Activated CD4-positive, alpha-beta T cell treated with anti-CD3 and anti-CD28 coated beads, Interleukin-2, amount 10 ng/mL, durations not matched to agents 7 days and 5 days (primary cell): Measurements from ENCODE around the gene FBXO45. TPM values are rescaled to one million over a fixed set of nuclear protein-coding genes. Genes with fewer than 3 reads are reported as not detected.
A peak's percentile ranks its signal among the peaks of the same experiment; 100 is the strongest.
"Not testable (repeated sequence)": the region's sequence is repeated elsewhere in the genome, so short reads cannot be mapped to it uniquely, and the experiment has no call there.

Experiments
- CTCF ChIA-PET: fragments of 350-600 bp; sonication (Branson Sonifier 250); formaldehyde crosslinking; loops from one replicate; lab custom pipeline; 2021; ENCODE audit warnings: antibody characterized with exemption; lab: Charles Lee
- POLR2A ChIA-PET: fragments of 350-600 bp; sonication (Branson Sonifier 250); formaldehyde crosslinking; loops from one replicate; lab custom pipeline; 2021; ENCODE audit warnings: antibody characterized with exemption; lab: Charles Lee
- DNase-seq: peaks from one replicate; pipeline ENCODE4 v3.0.0-alpha.2; 2020
- H3K27ac Mint-ChIP-seq: one replicate; pipeline ENCODE4 v1.8.0; 2021; ENCODE audit warnings: mild to moderate bottlenecking, moderate library complexity, mixed read lengths
- H3K27me3 Mint-ChIP-seq: one replicate; pipeline ENCODE4 v1.8.0; 2021; ENCODE audit warnings: mixed read lengths
- H3K36me3 Mint-ChIP-seq: one replicate; pipeline ENCODE4 v1.8.0; 2021; ENCODE audit warnings: low read depth, mixed read lengths
- H3K4me1 Mint-ChIP-seq: one replicate; pipeline ENCODE4 v1.8.0; 2021; ENCODE audit warnings: mixed read lengths
- H3K4me3 Mint-ChIP-seq: one replicate; pipeline ENCODE4 v1.8.0; 2021; ENCODE audit warnings: mild to moderate bottlenecking, moderate library complexity, mixed read lengths
- H3K9me3 Mint-ChIP-seq: one replicate; pipeline ENCODE4 v1.8.0; 2021; ENCODE audit warnings: mixed read lengths
- total RNA-seq, 2 experiments: library from RNA; stranded (reverse); gene quantifications; one replicate each; pipeline ENCODE4 v1.2.3, GENCODE V29; 2021

Gene FBXO45, protein sequence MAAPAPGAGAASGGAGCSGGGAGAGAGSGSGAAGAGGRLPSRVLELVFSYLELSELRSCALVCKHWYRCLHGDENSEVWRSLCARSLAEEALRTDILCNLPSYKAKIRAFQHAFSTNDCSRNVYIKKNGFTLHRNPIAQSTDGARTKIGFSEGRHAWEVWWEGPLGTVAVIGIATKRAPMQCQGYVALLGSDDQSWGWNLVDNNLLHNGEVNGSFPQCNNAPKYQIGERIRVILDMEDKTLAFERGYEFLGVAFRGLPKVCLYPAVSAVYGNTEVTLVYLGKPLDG
- total RNA-seq: 10 to 100 TPM; 14.9 to 15.0 TPM

- ChIA-PET POLR2A (interaction anchor here (0.9 kb wide), 1 partner anchor 67 kb away, joined by 4 read pairs; no protein-coding TSS in a partner anchor), CTCF (interaction anchor here (0.6 to 2.1 kb wide), 11 partner anchors 10 to 114 kb away, joined by 3 to 7 read pairs (median 3); no protein-coding TSS in a partner anchor)
- Mint-ChIP-seq H3K36me3 (peaks cover 25% of the 10 kb centered on the region), H3K4me3 (peak within 1 kb of the TSS; percentile 96), H3K27ac (peak within 1 kb of the TSS; percentile 98), H3K9me3 (no peaks in the 10 kb centered on the region), H3K4me1 (peaks cover 53% of the 10 kb centered on the region), H3K27me3 (no peaks in the 10 kb centered on the region)
- DNase-seq: peak; percentile 96
These were observed at the start of gene FBXO45, which contains the start of gene WDR53 for GRCh38 chr3:196568246-196569002. TSS of gene FBXO45 (plus strand) at chr3:196568660. CDS start at chr3:196568985, 325 bp downstream. TSS of gene WDR53 (minus strand) at chr3:196568554. CDS start at chr3:196561475, 7,079 bp downstream.

DNA sequence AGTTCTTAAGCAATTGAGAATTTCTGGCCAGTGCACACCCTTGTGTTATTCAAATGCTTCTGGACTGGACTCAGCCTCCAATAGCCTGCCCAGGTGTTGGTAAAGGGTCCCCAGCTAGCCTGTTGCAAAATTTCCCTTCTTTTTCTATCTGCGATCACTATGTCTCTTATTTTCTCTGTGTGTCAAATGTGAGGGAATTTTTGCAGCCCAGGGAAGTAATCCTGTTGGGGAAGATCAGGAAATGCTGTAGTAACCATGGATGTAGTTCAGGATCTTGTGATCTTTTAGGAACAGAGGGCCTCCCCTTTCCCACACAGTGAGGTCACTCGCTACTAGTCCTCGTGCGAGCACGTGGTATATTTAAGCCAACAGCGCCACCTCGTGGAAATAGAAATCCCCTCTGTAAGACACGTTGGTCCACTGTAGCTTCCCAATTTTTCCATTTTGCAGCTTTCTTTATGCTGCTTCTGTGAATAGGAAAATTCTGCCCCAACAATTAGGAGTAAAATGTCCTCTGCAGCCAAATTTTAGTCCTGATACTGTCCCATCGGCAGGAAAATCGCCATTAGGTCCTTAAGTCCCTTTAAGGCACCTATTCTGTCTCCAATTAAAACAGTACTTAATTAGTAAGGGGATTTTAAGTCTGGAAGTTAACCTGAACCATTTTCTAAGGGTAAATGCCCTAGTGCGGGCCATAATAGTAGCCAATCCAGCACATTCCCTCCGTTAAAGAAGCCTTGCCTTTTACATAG is 49.3 kb upstream of the FBXO45 start:
- ChIA-PET CTCF (interaction anchor here (0.6 to 5.4 kb wide), 5 partner anchors 9 to 766 kb away, joined by 3 to 19 read pairs (median 3); no protein-coding TSS in a partner anchor), POLR2A (interaction anchor here (0.6 to 0.7 kb wide), 2 partner anchors 113 to 251 kb away, joined by 5 to 12 read pairs; no protein-coding TSS in a partner anchor)
- peak; percentile 73 for DNase-seq
- no peak overlapping the region for H3K27ac Mint-ChIP-seq
- H3K4me3 Mint-ChIP-seq: no peak overlapping the region
- peaks cover 3% of the 10 kb centered on the region for H3K27me3 Mint-ChIP-seq
- no peaks in the 10 kb centered on the region for H3K4me1 Mint-ChIP-seq
- H3K36me3 Mint-ChIP-seq: peaks cover 5% of the 10 kb centered on the region
- peaks cover 43% of the 10 kb centered on the region for H3K9me3 Mint-ChIP-seq

DNA sequence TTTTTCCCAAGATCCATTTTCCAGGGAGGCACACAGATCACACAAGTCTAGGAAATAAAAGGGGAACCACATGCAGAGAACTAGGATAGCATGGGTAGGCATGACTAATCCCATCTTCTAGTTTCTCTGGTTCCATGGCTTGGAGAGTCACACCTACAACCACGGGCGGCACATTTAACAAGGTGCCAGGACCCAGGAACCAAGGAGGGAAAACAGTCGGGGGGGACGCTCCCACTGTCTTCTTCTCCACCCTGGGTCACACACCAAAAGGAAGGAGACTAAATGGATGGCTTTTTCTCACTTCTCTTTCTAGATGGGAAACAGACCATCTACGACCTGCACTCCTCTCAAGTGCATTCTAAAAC is 48.8 kb upstream of the FBXO45 start:
- ChIA-PET POLR2A (interaction anchor here (0.6 to 0.7 kb wide), 2 partner anchors 112 to 252 kb away, joined by 5 to 12 read pairs; no protein-coding TSS in a partner anchor), CTCF (interaction anchor here (0.9 to 5.4 kb wide), 2 partner anchors 9 kb away, joined by 5 to 19 read pairs; no protein-coding TSS in a partner anchor)
- Mint-ChIP-seq H3K27ac (no peak overlapping the region), H3K27me3 (peaks cover 3% of the 10 kb centered on the region), H3K4me1 (no peaks in the 10 kb centered on the region), H3K9me3 (peaks cover 39% of the 10 kb centered on the region), H3K36me3 (peaks cover 5% of the 10 kb centered on the region), H3K4me3 (no peak overlapping the region)
- no peak for DNase-seq

DNA sequence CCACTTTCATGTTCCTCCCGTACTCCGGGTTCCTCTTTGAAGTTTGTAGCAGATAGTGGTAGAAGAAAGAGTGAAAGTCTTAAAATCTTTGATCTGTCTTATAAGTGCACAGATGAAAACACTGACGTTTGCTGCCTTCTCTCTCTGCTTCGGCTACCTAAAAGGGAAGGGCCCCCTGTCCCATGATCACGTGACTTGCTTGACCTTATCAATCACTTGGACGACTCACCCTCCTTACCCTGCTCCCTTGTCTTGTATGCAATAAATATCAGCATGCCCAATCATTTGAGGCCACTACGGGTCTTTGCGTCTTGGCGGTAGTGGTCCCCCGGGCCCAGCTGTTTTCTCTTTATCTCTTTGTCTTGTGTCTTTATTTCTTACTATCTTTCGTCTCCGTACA is 47.2 kb upstream of the FBXO45 start:
- H3K36me3 Mint-ChIP-seq, H3K27ac Mint-ChIP-seq, DNase-seq, H3K4me1 Mint-ChIP-seq, H3K4me3 Mint-ChIP-seq, POLR2A ChIA-PET, H3K27me3 Mint-ChIP-seq: not testable (repeated sequence)
- CTCF ChIA-PET: interaction anchor here (0.5 to 2.3 kb wide), 8 partner anchors 13 to 267 kb away, joined by 3 to 9 read pairs (median 4); partner anchors contain the start of gene RNF168
- peaks cover 36% of the 10 kb centered on the region for H3K9me3 Mint-ChIP-seq

DNA sequence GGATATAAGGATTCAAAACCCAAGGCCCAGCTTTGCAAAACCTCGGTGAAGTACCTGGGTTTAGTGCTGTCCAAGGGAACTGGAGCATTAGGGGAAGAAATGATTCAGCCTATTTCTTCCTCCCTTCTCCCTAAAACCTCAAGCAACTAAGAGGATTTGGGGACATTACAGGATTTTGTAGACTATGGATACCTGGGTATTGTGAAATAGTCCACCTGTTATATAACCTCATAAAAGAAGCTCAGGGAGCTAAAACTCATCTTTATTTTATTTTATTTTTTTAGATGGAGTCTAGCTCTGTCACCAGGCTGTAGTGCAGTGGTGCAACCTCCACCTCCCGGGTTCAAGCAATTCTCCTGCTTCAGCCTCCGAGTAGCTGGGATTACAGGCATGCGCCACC is 44.6 kb upstream of the FBXO45 start:
- ChIA-PET CTCF (interaction anchor here (1.0 to 1.5 kb wide), 3 partner anchors 11 to 59 kb away, joined by 3 to 4 read pairs (median 3); no protein-coding TSS in a partner anchor), POLR2A (no interaction called here)
- H3K4me3 Mint-ChIP-seq: no peak overlapping the region
- H3K27me3 Mint-ChIP-seq: no peaks in the 10 kb centered on the region
- peaks cover 5% of the 10 kb centered on the region for H3K36me3 Mint-ChIP-seq
- peaks cover 8% of the 10 kb centered on the region for H3K4me1 Mint-ChIP-seq
- peaks cover 26% of the 10 kb centered on the region for H3K9me3 Mint-ChIP-seq
- H3K27ac Mint-ChIP-seq: no peak overlapping the region
- no peak for DNase-seq

- Mint-ChIP-seq H3K9me3 (peaks cover 20% of the 10 kb centered on the region), H3K27me3 (no peaks in the 10 kb centered on the region), H3K4me3 (no peak overlapping the region), H3K36me3 (peaks cover 5% of the 10 kb centered on the region), H3K27ac (no peak overlapping the region), H3K4me1 (peaks cover 13% of the 10 kb centered on the region)
- ChIA-PET POLR2A (no interaction called here), CTCF (interaction anchor here (0.6 to 1.0 kb wide), 2 partner anchors 11 to 118 kb away, joined by 3 read pairs; no protein-coding TSS in a partner anchor)
- DNase-seq: no peak
These were observed 43.9 kb upstream of the FBXO45 start for GRCh38 chr3:196524527-196524926.

- Mint-ChIP-seq H3K4me3 (no peak overlapping the region), H3K4me1 (peaks cover 13% of the 10 kb centered on the region), H3K9me3 (peaks cover 15% of the 10 kb centered on the region), H3K27me3 (no peaks in the 10 kb centered on the region), H3K36me3 (peaks cover 5% of the 10 kb centered on the region), H3K27ac (no peak overlapping the region)
- ChIA-PET POLR2A (no interaction called here), CTCF (interaction anchor here (1.0 kb wide), 1 partner anchor 272 kb away, joined by 3 read pairs; no protein-coding TSS in a partner anchor)
- DNase-seq: no peak
These were observed 43.3 kb upstream of the FBXO45 start for GRCh38 chr3:196525141-196525540.

- Mint-ChIP-seq H3K4me3 (peak overlapping the region; percentile 69), H3K36me3 (peaks cover 3% of the 10 kb centered on the region), H3K9me3 (peaks cover 7% of the 10 kb centered on the region), H3K27ac (peak overlapping the region; percentile 86), H3K4me1 (peaks cover 15% of the 10 kb centered on the region), H3K27me3 (peaks cover 7% of the 10 kb centered on the region)
- DNase-seq: peak; percentile 78
- ChIA-PET CTCF (interaction anchor here (0.6 to 2.3 kb wide), 57 partner anchors 8 to 808 kb away, joined by 3 to 19 read pairs (median 4); partner anchors contain the start of genes FBXO45, MUC20, RNF168 and SMCO1), POLR2A (interaction anchor here (1.2 kb wide), 1 partner anchor 103 kb away, joined by 4 read pairs; no protein-coding TSS in a partner anchor)
These were observed 39.7 kb upstream of the FBXO45 start for GRCh38 chr3:196528639-196529233.

DNA sequence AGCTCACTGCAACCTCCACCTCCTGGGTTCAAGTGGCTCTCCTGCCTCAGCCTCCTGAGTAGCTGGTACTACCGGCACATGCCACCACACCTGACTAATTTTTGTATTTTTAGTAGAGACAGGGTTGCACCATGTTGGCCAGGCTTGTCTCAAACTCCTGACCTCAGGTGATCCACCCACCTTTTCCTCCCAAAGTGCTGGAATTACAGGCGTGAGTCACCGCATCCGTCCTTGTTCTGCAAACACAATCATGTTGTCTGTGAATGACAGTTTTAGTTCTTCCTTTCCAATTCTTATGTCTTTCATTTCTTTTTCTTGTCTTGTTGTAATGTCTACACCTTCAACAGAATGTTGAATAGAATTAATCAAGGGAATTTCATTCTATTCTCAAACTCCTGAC is 37.0 kb upstream of the FBXO45 start:
- peaks cover 3% of the 10 kb centered on the region for H3K36me3 Mint-ChIP-seq

DNA sequence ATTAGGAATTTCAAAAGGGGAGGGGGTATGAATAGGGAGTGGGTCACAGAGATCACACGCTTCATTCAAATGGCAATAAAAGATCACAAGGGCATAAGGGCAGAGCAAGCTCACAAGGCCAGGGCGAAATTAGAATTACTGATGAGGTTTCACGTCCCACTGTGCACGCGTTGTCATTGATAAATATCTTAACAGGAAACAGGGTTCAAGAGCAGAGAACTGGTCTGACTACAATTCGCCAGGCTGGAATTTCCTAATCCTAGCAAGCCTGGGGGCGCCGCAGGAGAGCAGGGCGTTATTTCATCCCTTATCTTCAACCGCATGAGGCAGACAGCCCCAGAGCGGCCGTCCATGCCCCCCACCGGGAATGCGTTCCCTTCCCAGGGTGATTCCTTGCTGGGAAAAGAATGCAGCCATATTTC is 35.2 kb upstream of the FBXO45 start:
- Mint-ChIP-seq H3K9me3 (peaks cover 7% of the 10 kb centered on the region), H3K27ac (no peak overlapping the region), H3K27me3 (peaks cover 9% of the 10 kb centered on the region), H3K4me1 (peaks cover 18% of the 10 kb centered on the region), H3K4me3 (no peak overlapping the region), H3K36me3 (peaks cover 3% of the 10 kb centered on the region)
- ChIA-PET CTCF (no interaction called here), POLR2A (no interaction called here)
- no peak for DNase-seq

More for the DNA sequence above, 37.0 kb upstream of the FBXO45 start:
- DNase-seq: no peak
- Mint-ChIP-seq H3K27me3 (peaks cover 7% of the 10 kb centered on the region), H3K4me3 (no peak overlapping the region), H3K27ac (no peak overlapping the region), H3K4me1 (peaks cover 15% of the 10 kb centered on the region), H3K9me3 (peaks cover 7% of the 10 kb centered on the region)
- ChIA-PET CTCF (no interaction called here), POLR2A (no interaction called here)

DNA sequence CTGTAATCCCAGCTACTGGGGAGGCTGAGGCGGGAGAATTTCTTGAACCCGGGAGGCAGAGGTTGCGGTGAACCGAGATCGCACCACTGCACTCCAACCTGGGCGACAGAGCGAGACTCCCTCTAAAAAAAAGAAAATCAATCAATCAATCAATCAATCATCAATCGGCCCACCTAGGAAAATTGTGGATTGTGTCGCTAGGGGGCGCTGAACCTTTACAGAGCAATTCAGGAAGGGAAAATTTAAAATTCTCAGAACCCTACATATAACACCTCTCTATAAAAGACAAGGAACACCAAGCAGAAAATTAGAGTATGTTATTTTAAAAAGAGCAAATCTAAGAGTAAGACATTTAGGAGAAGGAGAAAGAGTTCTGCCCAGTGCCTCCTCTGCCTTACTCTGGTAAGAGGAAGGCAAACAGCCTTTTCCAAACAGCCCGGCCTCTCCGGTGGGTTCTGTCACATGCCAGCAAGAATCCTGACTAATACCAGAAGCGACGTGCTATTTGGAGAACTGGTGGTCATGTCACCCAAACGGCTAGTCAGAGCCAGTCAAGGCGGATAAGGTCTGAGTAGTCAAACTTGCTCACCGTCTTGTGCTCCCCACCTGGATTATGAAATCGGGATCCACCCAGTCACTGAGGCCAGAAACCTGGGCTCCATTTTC is 31.0 kb upstream of the FBXO45 start:
- Mint-ChIP-seq H3K36me3 (no peaks in the 10 kb centered on the region), H3K27me3 (peaks cover 6% of the 10 kb centered on the region), H3K27ac (no peak overlapping the region), H3K4me3 (no peak overlapping the region), H3K4me1 (peaks cover 8% of the 10 kb centered on the region), H3K9me3 (no peaks in the 10 kb centered on the region)
- peak; percentile 79 for DNase-seq
- ChIA-PET CTCF (interaction anchor here (0.6 to 0.8 kb wide), 3 partner anchors 28 to 79 kb away, joined by 3 to 5 read pairs (median 4); partner anchors contain the start of genes FBXO45 and WDR53), POLR2A (no interaction called here)
